Endothelial cell of umbilical vein (primary cell): Measurements from ENCODE around the gene MCUR1. TPM values are rescaled to one million over a fixed set of nuclear protein-coding genes. Genes with fewer than 3 reads are reported as not detected.

Experiments
- BruUV-seq: library from RNA; stranded (reverse); fragments of 400-500 nt; replicated peaks from 2 replicates; lab custom pipeline; 2021; lab: Mats Ljungman, UMichigan
- CTCF ChIA-PET: fragments of 300-600, 350-600 bp; sonication (Branson Sonifier 250); formaldehyde crosslinking; loops from one replicate; lab custom pipeline; 2021; ENCODE audit warnings: antibody characterized with exemption, inconsistent platforms; lab: Charles Lee
- POLR2A ChIA-PET: fragments of 300-600, 350-600 bp; sonication (Branson Sonifier 250); formaldehyde crosslinking; loops from one replicate; lab custom pipeline; 2021; ENCODE audit warnings: antibody characterized with exemption, inconsistent platforms; lab: Charles Lee
- DNase-seq: peaks from one replicate; pipeline ENCODE4 v3.0.0-alpha.2; 2011; ENCODE audit warnings: low read depth, low spot score
- FAIRE-seq: peaks from 2 replicates; lab custom pipeline; 2011; peaks lifted over from hg19 to GRCh38; lab: Jason Lieb, UNC
- H2AFZ ChIP-seq: 2 replicates; pipeline ENCODE4 v1.6.0; 2012; ENCODE audit warnings: low read depth, low read length, control low read depth, inconsistent platforms
- H3K27ac ChIP-seq: 2 replicates; pipeline ENCODE4 v1.5.1; 2011; ENCODE audit warnings: low read depth, mild to moderate bottlenecking, control low read depth, low read length, moderate library complexity; ENCODE audit not compliant: insufficient read depth
- H3K27me3 ChIP-seq, 2 experiments: 2 replicates each; pipeline versions ENCODE4 v1.6.0 to v1.6.1; 2011; ENCODE audit warnings: low read length in 2 of 2, mixed read lengths in 1 of 2; ENCODE audit not compliant: control insufficient read depth in 2 of 2, insufficient read depth in 2 of 2
- H3K36me3 ChIP-seq, 2 experiments: 2 replicates in 1 of 2; 3 replicates in 1 of 2; pipeline ENCODE4 v1.5.1; 2011; ENCODE audit warnings: low read length in 2 of 2, mild to moderate bottlenecking in 1 of 2, moderate library complexity in 1 of 2; ENCODE audit not compliant: control insufficient read depth in 2 of 2, insufficient read depth in 2 of 2; ENCODE audit errors: extremely low read depth in 1 of 2
- H3K4me1 ChIP-seq: 3 replicates; pipeline ENCODE4 v1.5.1; 2011; ENCODE audit warnings: mild to moderate bottlenecking, low read length; ENCODE audit not compliant: control insufficient read depth, insufficient read depth; ENCODE audit errors: extremely low read depth
- H3K4me2 ChIP-seq: 2 replicates; pipeline ENCODE4 v1.6.1; 2011; ENCODE audit warnings: low read length, control low read depth, mixed read lengths; ENCODE audit not compliant: insufficient read depth
- H3K4me3 ChIP-seq, 3 experiments: fragments of 200-600 bp in 1 of 3; sonication (generic), shearing (Covaris generic) in 1 of 3; replicated peaks in 1 of 3; 2 replicates each; pipeline ENCODE4 v1.5.1; 2011 to 2016; ENCODE audit warnings: control low read depth in 3 of 3, low read length in 3 of 3, mild to moderate bottlenecking in 2 of 3, inconsistent platforms in 1 of 3, low read depth in 1 of 3, moderate library complexity in 1 of 3; ENCODE audit not compliant: insufficient read depth in 1 of 3
- H3K79me2 ChIP-seq: 2 replicates; pipeline ENCODE4 v1.6.0; 2012; ENCODE audit warnings: low read length, inconsistent platforms; ENCODE audit not compliant: control insufficient read depth, insufficient read depth
- H3K9ac ChIP-seq: replicated peaks from 2 replicates; pipeline ENCODE3; 2011; ENCODE audit warnings: low read length, control low read depth; ENCODE audit not compliant: insufficient read depth; ENCODE audit errors: extremely low read depth
- H3K9me1 ChIP-seq: replicated peaks from 3 replicates; pipeline ENCODE4 v1.6.0; 2011; ENCODE audit warnings: mild to moderate bottlenecking, low read length; ENCODE audit not compliant: control insufficient read depth, insufficient read depth; ENCODE audit errors: extremely low read depth
- H3K9me3 ChIP-seq: replicated peaks from 2 replicates; pipeline ENCODE4 v1.5.1; 2012; ENCODE audit warnings: low read length, inconsistent platforms; ENCODE audit not compliant: control insufficient read depth, insufficient read depth
- H4K20me1 ChIP-seq: replicated peaks from 2 replicates; pipeline ENCODE3; 2011; ENCODE audit warnings: mild to moderate bottlenecking, low read length; ENCODE audit not compliant: control insufficient read depth, insufficient read depth; ENCODE audit errors: extremely low read depth
- GATA2 ChIP-seq: IDR thresholded peaks from 2 replicates; pipeline ENCODE4 v1.7.0; 2011; ENCODE audit warnings: low read depth, mild to moderate bottlenecking, moderate library complexity, mixed read lengths, low read length; ENCODE audit not compliant: insufficient read length, insufficient read depth
- JUN ChIP-seq: IDR thresholded peaks from 2 replicates; pipeline ENCODE4 v1.6.1; 2011; ENCODE audit warnings: borderline replicate concordance, low read depth; ENCODE audit not compliant: insufficient read length, insufficient read depth
- MYC ChIP-seq: IDR thresholded peaks from one replicate; pipeline ENCODE4 v1.6.1; 2011; ENCODE audit warnings: mild to moderate bottlenecking, low read depth, low read length
- POLR2A ChIP-seq: IDR thresholded peaks from 2 replicates; pipeline ENCODE4 v1.6.1; 2012; ENCODE audit warnings: low read depth, mild to moderate bottlenecking, control low read depth, low read length
- POLR2AphosphoS5 ChIP-seq: IDR thresholded peaks from 2 replicates; pipeline ENCODE4 v1.6.1; 2012; ENCODE audit warnings: low read depth, mild to moderate bottlenecking, control low read depth, low read length, moderate library complexity; ENCODE audit not compliant: insufficient read depth
- dilution Hi-C: fragments of 300-500 bp; cut with MboI; formaldehyde crosslinking; loops from one replicate; pipeline ENCODE4 v1.15.0; 2019; ENCODE audit warnings: low sequenced_read_pairs; ENCODE audit not compliant: extremely low pct_ligation_motif_present
- intact Hi-C: fragments of 100-400 bp; cut with micrococcal nuclease; formaldehyde crosslinking; loops from one replicate; pipeline ENCODE4 v1.10.0; 2022
- polyA plus RNA-seq, 4 experiments: library from polyadenylated mRNA; depleted of rRNA in 3 of 4; stranded (reverse) in 3 of 4; unstranded in 1 of 4; fragments of >200 nt; gene quantifications; 2 replicates each; pipeline versions ENCODE4 v1.2.1 to v1.2.3, GENCODE V29; 2011 to 2012; ENCODE audit warnings: missing spikeins in 1 of 4
- total RNA-seq: library from RNA; stranded (reverse); gene quantifications from 2 replicates; pipeline ENCODE4 v1.2.3, GENCODE V29; 2021
- TF ChIP-seq, protein P1 (sequence below): IDR thresholded peaks from 2 replicates; pipeline ENCODE4 v1.6.1; 2011; ENCODE audit not compliant: insufficient read depth, insufficient read length

Gene MCUR1
- total and polyA plus RNA-seq, 2 donors (not counting 3 experiments of a cell fraction or from before 2014, with no cell fraction given), result 6.2 to 21.2 TPM

DNA sequence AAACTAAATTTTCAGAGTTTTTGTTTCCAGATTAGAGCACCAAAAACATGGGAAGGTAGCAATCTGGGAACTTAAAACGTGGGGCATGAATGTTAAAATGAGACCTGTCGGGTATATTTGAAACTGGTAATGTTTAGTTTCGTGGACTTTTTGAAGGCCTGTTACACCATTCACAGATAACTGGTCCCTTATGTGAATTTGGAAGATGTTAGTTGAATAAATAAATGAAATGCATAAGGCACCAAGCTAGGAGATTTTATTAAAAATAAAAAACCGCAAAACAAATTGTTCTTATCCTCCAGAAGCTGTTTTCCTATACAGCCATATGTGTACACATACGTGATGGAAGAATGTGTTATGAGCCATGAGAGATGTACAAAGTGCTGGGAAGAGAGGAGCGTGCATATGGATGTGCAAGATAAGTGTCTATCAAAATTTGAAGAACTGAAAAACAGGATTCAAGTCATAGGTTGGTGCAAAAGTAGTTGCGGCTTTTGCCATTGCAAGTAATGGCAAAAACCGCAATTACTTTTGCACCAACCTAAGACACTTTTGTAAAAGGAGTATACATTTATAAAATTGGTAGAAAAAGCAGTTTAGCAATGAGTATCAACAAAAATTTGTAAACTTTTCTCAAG is 700 bp upstream of the MCUR1 start:
- peak; percentile 27 for DNase-seq
- peak overlapping the region; percentile 62 for H3K9ac ChIP-seq
- H3K9me1 ChIP-seq, result no peaks in the 10 kb centered on the region
- no peak overlapping the region for H3K27ac ChIP-seq
- peak overlapping the region; percentile 84 for H3K4me2 ChIP-seq
- peaks cover 10% of the 10 kb centered on the region for H3K4me1 ChIP-seq
- POLR2A ChIA-PET, result no interaction called here
- peak overlapping the region; percentile 80 for H2AFZ ChIP-seq
- intact Hi-C loops, result loop anchor here (1.0 to 5.0 kb wide), 5 partner anchors 20 to 302 kb away; partner anchors contain the start of genes CD83, NOL7 and RNF182
- peak overlapping the region; percentile 32 to 94 (median 49) for H3K4me3 ChIP-seq
- no peaks in the 10 kb centered on the region for H3K36me3 ChIP-seq
- H3K9me3 ChIP-seq, result no peaks in the 10 kb centered on the region
- H4K20me1 ChIP-seq, result no peaks in the 10 kb centered on the region
- H3K27me3 ChIP-seq, result no peaks in the 10 kb centered on the region
- TF ChIP-seq, protein P1, sequence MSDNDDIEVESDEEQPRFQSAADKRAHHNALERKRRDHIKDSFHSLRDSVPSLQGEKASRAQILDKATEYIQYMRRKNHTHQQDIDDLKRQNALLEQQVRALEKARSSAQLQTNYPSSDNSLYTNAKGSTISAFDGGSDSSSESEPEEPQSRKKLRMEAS, result no peak
- no peak for TF ChIP-seq JUN
- TF ChIP-seq POLR2A, result no peak
- TF ChIP-seq MYC, result no peak
- no peak for TF ChIP-seq POLR2AphosphoS5
- TF ChIP-seq GATA2, result no peak
- TSS peak; percentile 77 for BruUV-seq
- FAIRE-seq, result peak; percentile 4
- peaks cover 18% of the 10 kb centered on the region for H3K79me2 ChIP-seq
- dilution Hi-C loops, result no loop called here
- CTCF ChIA-PET, result no interaction called here
